DOHH2 (cell line): ENCODE results near the gene RLN2.
"Not testable (repeated sequence)": the region's sequence is repeated elsewhere in the genome, so short reads cannot be mapped to it uniquely, and the experiment has no call there.

Experiments used
- EZH2phosphoT487 ChIP-seq: fragments of 200-600 bp; sonication (generic); IDR thresholded peaks from 2 replicates; pipeline ENCODE4 v1.6.1; 2017; ENCODE audit warnings: borderline replicate concordance, mild to moderate bottlenecking, antibody characterized with exemption, low read length, moderate library complexity, mixed read lengths
- TF ChIP-seq, protein P1 (sequence below): fragments of 200-600 bp; sonication (generic); IDR thresholded peaks from one replicate; pipeline ENCODE4 v1.5.1; 2014; ENCODE audit warnings: antibody characterized with exemption, mild to moderate bottlenecking, low read depth, low read length; ENCODE audit not compliant: poor library complexity, severe bottlenecking

- TF ChIP-seq, protein P1, sequence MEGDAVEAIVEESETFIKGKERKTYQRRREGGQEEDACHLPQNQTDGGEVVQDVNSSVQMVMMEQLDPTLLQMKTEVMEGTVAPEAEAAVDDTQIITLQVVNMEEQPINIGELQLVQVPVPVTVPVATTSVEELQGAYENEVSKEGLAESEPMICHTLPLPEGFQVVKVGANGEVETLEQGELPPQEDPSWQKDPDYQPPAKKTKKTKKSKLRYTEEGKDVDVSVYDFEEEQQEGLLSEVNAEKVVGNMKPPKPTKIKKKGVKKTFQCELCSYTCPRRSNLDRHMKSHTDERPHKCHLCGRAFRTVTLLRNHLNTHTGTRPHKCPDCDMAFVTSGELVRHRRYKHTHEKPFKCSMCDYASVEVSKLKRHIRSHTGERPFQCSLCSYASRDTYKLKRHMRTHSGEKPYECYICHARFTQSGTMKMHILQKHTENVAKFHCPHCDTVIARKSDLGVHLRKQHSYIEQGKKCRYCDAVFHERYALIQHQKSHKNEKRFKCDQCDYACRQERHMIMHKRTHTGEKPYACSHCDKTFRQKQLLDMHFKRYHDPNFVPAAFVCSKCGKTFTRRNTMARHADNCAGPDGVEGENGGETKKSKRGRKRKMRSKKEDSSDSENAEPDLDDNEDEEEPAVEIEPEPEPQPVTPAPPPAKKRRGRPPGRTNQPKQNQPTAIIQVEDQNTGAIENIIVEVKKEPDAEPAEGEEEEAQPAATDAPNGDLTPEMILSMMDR: not testable (repeated sequence)
- TF ChIP-seq EZH2phosphoT487: not testable (repeated sequence)
Observed at GRCh38 chr9:5303840-5304795, at the start of gene RLN2.
